Ishikawa (cell line): ENCODE measurements around the gene NR2F1-AS1.

Experiments used
- CEBPB ChIP-seq: IDR thresholded peaks from 2 replicates; pipeline ENCODE4 v1.6.1; 2012
- CREB1 ChIP-seq: IDR thresholded peaks from 2 replicates; pipeline ENCODE4 v1.6.1; 2012; ENCODE audit warnings: low read depth
- EP300 ChIP-seq: IDR thresholded peaks from 2 replicates; pipeline ENCODE4 v1.6.1; 2012; ENCODE audit warnings: borderline replicate concordance
- FOXM1 ChIP-seq: IDR thresholded peaks from 2 replicates; pipeline ENCODE4 v1.6.1; 2012; ENCODE audit warnings: low read depth, borderline replicate concordance
- RAD21 ChIP-seq: IDR thresholded peaks from 2 replicates; pipeline ENCODE4 v1.6.1; 2012; ENCODE audit warnings: low read depth
- TAF1 ChIP-seq: IDR thresholded peaks from 2 replicates; pipeline ENCODE4 v1.6.1; 2012; ENCODE audit warnings: low read depth, mild to moderate bottlenecking
- TCF12 ChIP-seq: IDR thresholded peaks from 2 replicates; pipeline ENCODE4 v1.6.1; 2012; ENCODE audit warnings: low read depth
- TF ChIP-seq, protein P1 (sequence below): IDR thresholded peaks from 2 replicates; pipeline ENCODE4 v1.6.1; 2012; ENCODE audit warnings: low read depth, mild to moderate bottlenecking
- TF ChIP-seq, protein P2 (sequence below): IDR thresholded peaks from 2 replicates; pipeline ENCODE4 v1.6.1; 2012

- TF ChIP-seq RAD21 = no peak
- TF ChIP-seq FOXM1 = no peak
- TF ChIP-seq, protein P1, sequence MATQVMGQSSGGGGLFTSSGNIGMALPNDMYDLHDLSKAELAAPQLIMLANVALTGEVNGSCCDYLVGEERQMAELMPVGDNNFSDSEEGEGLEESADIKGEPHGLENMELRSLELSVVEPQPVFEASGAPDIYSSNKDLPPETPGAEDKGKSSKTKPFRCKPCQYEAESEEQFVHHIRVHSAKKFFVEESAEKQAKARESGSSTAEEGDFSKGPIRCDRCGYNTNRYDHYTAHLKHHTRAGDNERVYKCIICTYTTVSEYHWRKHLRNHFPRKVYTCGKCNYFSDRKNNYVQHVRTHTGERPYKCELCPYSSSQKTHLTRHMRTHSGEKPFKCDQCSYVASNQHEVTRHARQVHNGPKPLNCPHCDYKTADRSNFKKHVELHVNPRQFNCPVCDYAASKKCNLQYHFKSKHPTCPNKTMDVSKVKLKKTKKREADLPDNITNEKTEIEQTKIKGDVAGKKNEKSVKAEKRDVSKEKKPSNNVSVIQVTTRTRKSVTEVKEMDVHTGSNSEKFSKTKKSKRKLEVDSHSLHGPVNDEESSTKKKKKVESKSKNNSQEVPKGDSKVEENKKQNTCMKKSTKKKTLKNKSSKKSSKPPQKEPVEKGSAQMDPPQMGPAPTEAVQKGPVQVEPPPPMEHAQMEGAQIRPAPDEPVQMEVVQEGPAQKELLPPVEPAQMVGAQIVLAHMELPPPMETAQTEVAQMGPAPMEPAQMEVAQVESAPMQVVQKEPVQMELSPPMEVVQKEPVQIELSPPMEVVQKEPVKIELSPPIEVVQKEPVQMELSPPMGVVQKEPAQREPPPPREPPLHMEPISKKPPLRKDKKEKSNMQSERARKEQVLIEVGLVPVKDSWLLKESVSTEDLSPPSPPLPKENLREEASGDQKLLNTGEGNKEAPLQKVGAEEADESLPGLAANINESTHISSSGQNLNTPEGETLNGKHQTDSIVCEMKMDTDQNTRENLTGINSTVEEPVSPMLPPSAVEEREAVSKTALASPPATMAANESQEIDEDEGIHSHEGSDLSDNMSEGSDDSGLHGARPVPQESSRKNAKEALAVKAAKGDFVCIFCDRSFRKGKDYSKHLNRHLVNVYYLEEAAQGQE = no peak
- no peak for TF ChIP-seq TCF12
- TF ChIP-seq, protein P2, sequence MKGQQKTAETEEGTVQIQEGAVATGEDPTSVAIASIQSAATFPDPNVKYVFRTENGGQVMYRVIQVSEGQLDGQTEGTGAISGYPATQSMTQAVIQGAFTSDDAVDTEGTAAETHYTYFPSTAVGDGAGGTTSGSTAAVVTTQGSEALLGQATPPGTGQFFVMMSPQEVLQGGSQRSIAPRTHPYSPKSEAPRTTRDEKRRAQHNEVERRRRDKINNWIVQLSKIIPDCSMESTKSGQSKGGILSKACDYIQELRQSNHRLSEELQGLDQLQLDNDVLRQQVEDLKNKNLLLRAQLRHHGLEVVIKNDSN = no peak
- no peak for TF ChIP-seq EP300
- TF ChIP-seq CEBPB = no peak
- TF ChIP-seq TAF1 = no peak
- TF ChIP-seq CREB1 = no peak
Observed at GRCh38 chr5:93570294-93571113, 10.5 kb downstream of the NR2F1-AS1 start.
